DND-41 (cell line): ENCODE measurements around the gene DDX25.

Experiments
- ATAC-seq: fragments of 200-7000 bp; cut with Tn5 transposase; 3 replicates; pipeline ENCODE4 v1.9.1; 2021; ENCODE audit warnings: low read depth; ENCODE audit not compliant: insufficient read depth
- DNase-seq: peaks from one replicate; pipeline ENCODE4 v3.0.0-alpha.2; 2020
- H2AFZ ChIP-seq: 2 replicates; pipeline ENCODE4 v1.6.0; 2012; ENCODE audit warnings: low read depth, low read length
- H3K27ac ChIP-seq: 2 replicates; pipeline ENCODE4 v1.5.1; 2012; ENCODE audit warnings: low read length, inconsistent platforms
- H3K27me3 ChIP-seq: fragments of 200-600 bp; sonication (generic); 2 replicates; pipeline ENCODE4 v1.6.0; 2012; ENCODE audit warnings: low read length, mild to moderate bottlenecking, inconsistent platforms; ENCODE audit not compliant: insufficient read depth, poor library complexity
- H3K36me3 ChIP-seq: 2 replicates; pipeline ENCODE4 v1.5.1; 2012; ENCODE audit warnings: low read length, inconsistent platforms; ENCODE audit not compliant: insufficient read depth
- H3K4me1 ChIP-seq: 2 replicates; pipeline ENCODE4 v1.5.1; 2012; ENCODE audit warnings: mild to moderate bottlenecking, low read length; ENCODE audit not compliant: insufficient read depth
- H3K4me2 ChIP-seq: 2 replicates; pipeline ENCODE4 v1.6.0; 2012; ENCODE audit warnings: mild to moderate bottlenecking, moderate library complexity, low read length, inconsistent platforms; ENCODE audit not compliant: insufficient read depth
- H3K4me3 ChIP-seq, 2 experiments: fragments of 200-600 bp in 1 of 2; shearing (Covaris generic) in 1 of 2; 2 replicates each; pipeline ENCODE4 v1.5.1; 2012 to 2016; ENCODE audit warnings: inconsistent platforms in 2 of 2, low read length in 2 of 2, mild to moderate bottlenecking in 2 of 2, low read depth in 1 of 2, moderate library complexity in 1 of 2
- H3K79me2 ChIP-seq: 2 replicates; pipeline ENCODE4 v1.6.0; 2012; ENCODE audit warnings: low read length, inconsistent platforms; ENCODE audit not compliant: insufficient read depth
- H3K9ac ChIP-seq: 2 replicates; pipeline ENCODE4 v1.6.0; 2012; ENCODE audit warnings: low read depth, mild to moderate bottlenecking, inconsistent platforms, low read length, moderate library complexity
- H3K9me3 ChIP-seq: 2 replicates; pipeline ENCODE4 v1.5.1; 2012; ENCODE audit warnings: low read length, moderate library complexity, mild to moderate bottlenecking, inconsistent platforms; ENCODE audit not compliant: insufficient read depth, severe bottlenecking
- H4K20me1 ChIP-seq: 2 replicates; pipeline ENCODE4 v1.6.0; 2012; ENCODE audit warnings: low read length; ENCODE audit not compliant: insufficient read depth
- CTCF ChIP-seq: IDR thresholded peaks from 2 replicates; pipeline ENCODE4 v1.5.1; 2012; ENCODE audit warnings: borderline replicate concordance, low read length, moderate library complexity, mild to moderate bottlenecking; ENCODE audit not compliant: poor library complexity, severe bottlenecking; ENCODE audit errors: extremely low read depth
- EZH2 ChIP-seq: IDR thresholded peaks from 3 replicates; pipeline ENCODE4 v1.6.1; 2012; ENCODE audit warnings: borderline replicate concordance, low read depth, mild to moderate bottlenecking, moderate library complexity, low read length, inconsistent platforms; ENCODE audit not compliant: severe bottlenecking

DDX25 gene

GRCh38 chr11:125944350-125945010 lies 40.2 kb downstream of the DDX25 start:
- H3K27ac ChIP-seq = no peak overlapping the region
- H3K4me2 ChIP-seq = no peak overlapping the region
- H3K4me3 ChIP-seq = no peak overlapping the region
- H3K9me3 ChIP-seq = no peaks in the 10 kb centered on the region
- no peaks in the 10 kb centered on the region for H4K20me1 ChIP-seq
- H3K4me1 ChIP-seq = no peaks in the 10 kb centered on the region; the same call in 1 of the 2 replicates
- H2AFZ ChIP-seq = no peak overlapping the region
- H3K9ac ChIP-seq = no peak overlapping the region
- TF ChIP-seq CTCF (no peak), EZH2 (no peak)
- ATAC-seq = no peak
- H3K36me3 ChIP-seq = no peaks in the 10 kb centered on the region
- no peak for DNase-seq
- H3K27me3 ChIP-seq = no peaks in the 10 kb centered on the region
- no peaks in the 10 kb centered on the region for H3K79me2 ChIP-seq

GRCh38 chr11:125945011-125945796 lies 40.9 kb downstream of the DDX25 start:
- Histone ChIP-seq H3K27me3 (no peaks in the 10 kb centered on the region), H3K36me3 (no peaks in the 10 kb centered on the region), H3K9me3 (no peaks in the 10 kb centered on the region), H3K4me3 (no peak overlapping the region), H3K4me2 (no peak overlapping the region), H3K4me1 (no peaks in the 10 kb centered on the region; the same call in 1 of the 2 replicates), H3K9ac (no peak overlapping the region), H4K20me1 (no peaks in the 10 kb centered on the region), H3K27ac (no peak overlapping the region), H3K79me2 (no peaks in the 10 kb centered on the region), H2AFZ (no peak overlapping the region)
- DNase-seq (no peak), ATAC-seq (no peak)
- TF ChIP-seq EZH2 (no peak), CTCF (no peak)

- H3K36me3 ChIP-seq = no peaks in the 10 kb centered on the region
Observed at GRCh38 chr11:125945797-125946520, 41.7 kb downstream of the DDX25 start, which contains the start of gene VSIG10L2. Gene VSIG10L2 (plus strand): TSS chr11:125946044. CDS start chr11:125946056, 12 bp downstream.

More at GRCh38 chr11:125945797-125946520, 41.7 kb downstream of the DDX25 start, which contains the start of gene VSIG10L2:
- no peak within 1 kb of the TSS for H3K27ac ChIP-seq
- no peaks in the 10 kb centered on the region for H3K79me2 ChIP-seq
- H2AFZ ChIP-seq = no peak within 1 kb of the TSS
- H3K9ac ChIP-seq = no peak within 1 kb of the TSS
- H3K27me3 ChIP-seq = no peaks in the 10 kb centered on the region
- ATAC-seq = no peak
- DNase-seq = no peak
- H4K20me1 ChIP-seq = no peaks in the 10 kb centered on the region
- H3K4me2 ChIP-seq = no peak within 1 kb of the TSS
- H3K4me1 ChIP-seq = no peaks in the 10 kb centered on the region; the same call in 1 of the 2 replicates
- H3K9me3 ChIP-seq = no peaks in the 10 kb centered on the region
- TF ChIP-seq CTCF (no peak), EZH2 (no peak)
- H3K4me3 ChIP-seq = no peak within 1 kb of the TSS
